Measurements from ENCODE around the gene VSIG8.

Gene VSIG8

GRCh38 chr1:159821171-159821867, 41.1 kb downstream of the VSIG8 start:
- peaks cover 4% of the 10 kb centered on the region for H3K4me1 ChIP-seq (ENCODE audit: insufficient read depth, insufficient read length)
- peaks cover 21% of the 10 kb centered on the region for H3K27me3 ChIP-seq (ENCODE audit: insufficient read depth, insufficient read length)
- H3K9me3 ChIP-seq (ENCODE audit: insufficient read depth, low read length) = no peaks in the 10 kb centered on the region
- no peak for DNase-seq (ENCODE audit: low read depth, low spot score)
- no peaks in the 10 kb centered on the region for H3K36me3 ChIP-seq (ENCODE audit: insufficient read depth, insufficient read length, low read length)
- H3K4me3 ChIP-seq (ENCODE audit: insufficient read length, low read depth) = no peak overlapping the region
- no peak overlapping the region for H3K9ac ChIP-seq (ENCODE audit: insufficient read length, low read depth)
- TF ChIP-seq ZNF274 (IDR thresholded peaks at IDR 0.05; ENCODE audit: low read depth, low read length) (no peak), YY1 (IDR thresholded peaks at IDR 0.05; ENCODE audit: insufficient read depth, insufficient read length) (no peak), SUZ12 (IDR thresholded peaks at IDR 0.05; ENCODE audit: extremely low read depth, insufficient read depth, insufficient read length) (no peak)

DNA sequence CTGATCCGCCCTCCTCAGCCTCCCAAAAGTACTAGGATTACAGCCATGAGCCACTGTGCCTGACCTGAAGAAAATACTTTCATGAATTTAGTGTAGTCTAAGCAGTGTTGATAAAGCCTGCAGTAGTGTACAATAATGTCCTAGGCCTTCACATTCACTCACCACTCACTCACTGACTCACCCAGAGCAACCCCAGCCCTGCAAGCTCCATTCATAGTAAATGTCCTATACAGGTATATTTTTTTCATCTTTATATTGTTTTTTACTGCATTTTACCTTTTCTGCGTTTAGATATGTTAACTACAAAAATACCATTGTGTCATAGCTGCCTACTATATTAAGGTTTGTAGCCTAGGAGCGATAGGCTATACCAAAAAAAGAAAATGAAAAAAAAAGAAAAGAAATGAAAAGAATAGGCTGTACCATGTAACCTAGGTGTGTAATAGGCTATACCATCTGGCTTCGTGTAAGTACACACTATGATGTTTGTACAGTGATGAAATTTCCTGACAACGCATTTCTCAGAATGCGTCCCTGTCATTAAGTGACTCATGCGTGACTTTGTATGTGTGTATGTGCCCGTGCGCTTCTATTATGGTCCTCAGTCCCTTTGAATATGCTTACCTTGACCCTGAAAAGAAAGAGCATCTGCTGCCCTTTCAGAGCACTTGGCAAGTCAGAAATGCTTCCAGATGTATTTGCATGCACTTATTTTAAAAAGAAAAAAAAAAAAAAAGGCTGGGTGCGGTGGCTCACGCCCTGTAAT, 45.0 kb downstream of the VSIG8 start:
- H3K36me3 ChIP-seq (ENCODE audit: insufficient read depth, insufficient read length, low read length) = no peaks in the 10 kb centered on the region

DNA sequence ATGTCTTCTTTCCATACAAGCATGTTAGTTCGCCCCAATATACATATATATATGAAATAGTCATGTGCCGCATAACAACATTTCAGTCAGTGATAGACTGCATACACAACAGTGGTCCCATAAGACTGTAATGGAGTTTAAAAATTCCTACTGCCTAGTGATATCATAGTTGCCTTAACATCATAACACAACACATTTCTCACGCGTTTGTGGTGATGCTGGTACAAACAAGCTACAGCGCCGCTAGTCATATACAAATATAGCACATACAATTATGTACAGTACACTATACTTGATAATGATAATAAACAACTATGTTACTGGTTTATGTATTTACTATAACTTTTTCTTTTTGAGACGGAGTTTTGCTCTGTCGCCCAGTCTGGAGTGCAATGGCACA, 46.5 kb downstream of the VSIG8 start:
- Histone ChIP-seq H3K4me3 (ENCODE audit: insufficient read length, low read depth) (no peak overlapping the region), H3K9me3 (ENCODE audit: insufficient read depth, low read length) (no peaks in the 10 kb centered on the region), H3K4me1 (ENCODE audit: insufficient read depth, insufficient read length) (no peaks in the 10 kb centered on the region), H3K27me3 (ENCODE audit: insufficient read depth, insufficient read length) (no peaks in the 10 kb centered on the region), H3K36me3 (ENCODE audit: insufficient read depth, insufficient read length, low read length) (no peaks in the 10 kb centered on the region), H3K9ac (ENCODE audit: insufficient read length, low read depth) (no peak overlapping the region)
- no peak for DNase-seq (ENCODE audit: low read depth, low spot score)
- TF ChIP-seq ZNF274 (IDR thresholded peaks at IDR 0.05; ENCODE audit: low read depth, low read length) (no peak), YY1 (IDR thresholded peaks at IDR 0.05; ENCODE audit: insufficient read depth, insufficient read length) (no peak)

More for the DNA sequence above, 45.0 kb downstream of the VSIG8 start:
- Histone ChIP-seq H3K9ac (ENCODE audit: insufficient read length, low read depth) (no peak overlapping the region), H3K4me1 (ENCODE audit: insufficient read depth, insufficient read length) (no peaks in the 10 kb centered on the region), H3K27me3 (ENCODE audit: insufficient read depth, insufficient read length) (peaks cover 9% of the 10 kb centered on the region), H3K4me3 (ENCODE audit: insufficient read length, low read depth) (no peak overlapping the region), H3K9me3 (ENCODE audit: insufficient read depth, low read length) (no peaks in the 10 kb centered on the region)
- DNase-seq (ENCODE audit: low read depth, low spot score) = no peak
- no peak for TF ChIP-seq ZNF274 (IDR thresholded peaks at IDR 0.05; ENCODE audit: low read depth, low read length)
- TF ChIP-seq YY1 (IDR thresholded peaks at IDR 0.05; ENCODE audit: insufficient read depth, insufficient read length) = no peak
- no peak for TF ChIP-seq SUZ12 (IDR thresholded peaks at IDR 0.05; ENCODE audit: extremely low read depth, insufficient read depth, insufficient read length)

- Histone ChIP-seq H3K9ac (ENCODE audit: insufficient read length, low read depth) (no peak overlapping the region), H3K4me1 (ENCODE audit: insufficient read depth, insufficient read length) (no peaks in the 10 kb centered on the region), H3K27me3 (ENCODE audit: insufficient read depth, insufficient read length) (no peaks in the 10 kb centered on the region), H3K9me3 (ENCODE audit: insufficient read depth, low read length) (no peaks in the 10 kb centered on the region), H3K36me3 (ENCODE audit: insufficient read depth, insufficient read length, low read length) (no peaks in the 10 kb centered on the region), H3K4me3 (ENCODE audit: insufficient read length, low read depth) (no peak overlapping the region)
- no peak for DNase-seq (ENCODE audit: low read depth, low spot score)
- no peak for TF ChIP-seq SUZ12 (IDR thresholded peaks at IDR 0.05; ENCODE audit: extremely low read depth, insufficient read depth, insufficient read length)
- no peak for TF ChIP-seq YY1 (IDR thresholded peaks at IDR 0.05; ENCODE audit: insufficient read depth, insufficient read length)
- TF ChIP-seq ZNF274 (IDR thresholded peaks at IDR 0.05; ENCODE audit: low read depth, low read length) = no peak
Observed at GRCh38 chr1:159804924-159805323, 57.5 kb downstream of the VSIG8 start.
